GM06990 (cell line): Measurements from ENCODE around the gene DNPH1.

ENCODE experiments used
- DNase-seq: peaks from one replicate; pipeline ENCODE4 v3.0.0-alpha.2; 2011; ENCODE audit not compliant: insufficient read length; ENCODE audit errors: extremely low read depth
- H3K27me3 ChIP-seq: replicated peaks from 2 replicates; pipeline ENCODE4 v1.6.0; 2011; ENCODE audit warnings: low read length; ENCODE audit not compliant: control insufficient read depth, insufficient read depth
- H3K36me3 ChIP-seq: 2 replicates; pipeline ENCODE4 v1.5.1; 2011; ENCODE audit warnings: low read length; ENCODE audit not compliant: control insufficient read depth, insufficient read depth
- H3K4me3 ChIP-seq: replicated peaks from 2 replicates; pipeline ENCODE4 v1.5.1; 2011; ENCODE audit warnings: low read depth, mild to moderate bottlenecking, control low read depth, low read length
- TF ChIP-seq, protein P1 (sequence below): IDR thresholded peaks from 2 replicates; pipeline ENCODE4 v1.5.1; 2011; ENCODE audit warnings: low read length, control low read depth, mild to moderate bottlenecking, inconsistent platforms; ENCODE audit not compliant: insufficient read depth, poor library complexity, severe bottlenecking

DNPH1 gene

DNA sequence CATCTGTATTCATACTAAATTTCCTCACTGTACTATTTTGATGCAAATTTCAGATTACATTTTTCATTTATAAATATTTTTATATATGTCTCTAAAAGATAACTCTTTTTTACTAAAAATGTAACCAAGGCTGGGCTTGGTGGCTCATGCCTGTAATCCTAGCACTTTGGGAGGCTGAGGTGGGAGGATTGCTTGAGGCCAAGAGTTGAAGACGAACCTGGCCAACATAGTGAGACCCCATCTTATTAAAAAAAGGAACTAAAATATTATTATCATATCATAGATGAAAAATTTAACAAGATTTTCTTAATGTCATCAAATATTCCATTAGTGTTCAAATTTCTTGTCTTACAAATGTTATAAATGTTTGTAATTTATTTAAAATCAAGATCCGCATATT is 6.6 kb upstream of the DNPH1 start:
- DNase-seq, result no peak
- TF ChIP-seq, protein P1, sequence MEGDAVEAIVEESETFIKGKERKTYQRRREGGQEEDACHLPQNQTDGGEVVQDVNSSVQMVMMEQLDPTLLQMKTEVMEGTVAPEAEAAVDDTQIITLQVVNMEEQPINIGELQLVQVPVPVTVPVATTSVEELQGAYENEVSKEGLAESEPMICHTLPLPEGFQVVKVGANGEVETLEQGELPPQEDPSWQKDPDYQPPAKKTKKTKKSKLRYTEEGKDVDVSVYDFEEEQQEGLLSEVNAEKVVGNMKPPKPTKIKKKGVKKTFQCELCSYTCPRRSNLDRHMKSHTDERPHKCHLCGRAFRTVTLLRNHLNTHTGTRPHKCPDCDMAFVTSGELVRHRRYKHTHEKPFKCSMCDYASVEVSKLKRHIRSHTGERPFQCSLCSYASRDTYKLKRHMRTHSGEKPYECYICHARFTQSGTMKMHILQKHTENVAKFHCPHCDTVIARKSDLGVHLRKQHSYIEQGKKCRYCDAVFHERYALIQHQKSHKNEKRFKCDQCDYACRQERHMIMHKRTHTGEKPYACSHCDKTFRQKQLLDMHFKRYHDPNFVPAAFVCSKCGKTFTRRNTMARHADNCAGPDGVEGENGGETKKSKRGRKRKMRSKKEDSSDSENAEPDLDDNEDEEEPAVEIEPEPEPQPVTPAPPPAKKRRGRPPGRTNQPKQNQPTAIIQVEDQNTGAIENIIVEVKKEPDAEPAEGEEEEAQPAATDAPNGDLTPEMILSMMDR, result no peak
- H3K36me3 ChIP-seq, result no peaks in the 10 kb centered on the region

DNA sequence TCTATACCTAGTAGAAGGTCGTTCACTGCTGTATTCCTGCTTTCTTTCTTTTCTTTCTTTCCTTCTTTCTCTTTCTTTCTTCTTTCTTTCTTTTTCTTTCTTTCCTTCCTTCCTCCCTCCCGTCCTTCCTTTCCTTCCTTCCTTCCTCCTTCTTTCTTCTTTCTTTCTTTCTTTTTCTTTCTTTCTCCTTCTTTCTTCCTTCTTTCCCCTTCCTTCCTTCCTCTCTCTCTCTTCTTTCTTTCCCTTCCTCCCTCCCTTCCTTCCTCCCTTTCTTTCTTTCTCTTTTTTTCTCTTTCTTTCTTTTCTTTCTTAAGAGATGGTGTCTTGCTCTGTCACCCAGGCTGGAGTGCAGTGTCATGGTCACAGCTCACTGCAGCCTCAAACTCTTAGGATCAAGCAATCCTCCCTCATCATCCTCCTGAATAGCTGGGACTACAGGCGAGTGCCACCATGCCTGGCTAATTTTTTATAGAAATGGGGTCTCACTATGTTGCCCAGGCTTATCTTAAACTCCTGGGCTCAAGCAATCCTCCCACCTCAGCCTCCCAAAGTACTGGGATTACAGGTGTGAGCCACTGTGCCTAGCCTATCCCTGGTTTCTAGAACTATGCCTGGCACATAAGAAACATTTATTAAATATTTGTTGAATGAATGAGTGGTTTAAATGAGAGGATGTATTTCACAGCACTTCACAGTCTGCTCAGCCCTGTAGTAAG is 2.6 kb upstream of the DNPH1 start:
- no peaks in the 10 kb centered on the region for H3K27me3 ChIP-seq
- TF ChIP-seq, protein P1, result no peak
- H3K4me3 ChIP-seq, result no peak overlapping the region
- DNase-seq, result no peak
- no peaks in the 10 kb centered on the region for H3K36me3 ChIP-seq

More for the DNA sequence above, 6.6 kb upstream of the DNPH1 start:
- Histone ChIP-seq H3K27me3 (no peaks in the 10 kb centered on the region), H3K4me3 (no peak overlapping the region)

DNA sequence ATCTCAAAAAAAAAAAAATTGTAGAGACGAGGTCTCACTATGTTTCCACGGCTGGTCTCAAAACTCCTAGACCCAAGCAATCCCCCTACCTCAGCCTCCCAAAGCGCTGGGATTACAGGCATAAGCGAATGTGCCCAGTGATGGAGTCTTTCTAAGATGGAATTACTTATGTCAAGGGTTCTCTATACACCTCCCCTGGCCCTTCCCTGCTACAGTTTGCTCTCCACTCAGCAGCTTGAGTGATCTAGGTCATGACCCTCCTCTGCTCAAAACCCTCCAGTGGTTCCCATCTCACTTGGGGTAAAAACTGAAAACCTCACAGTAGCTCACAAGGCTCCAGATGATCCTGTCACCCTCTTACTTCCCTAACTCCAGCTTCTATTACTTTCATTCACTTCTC is 1.8 kb upstream of the DNPH1 start:
- TF ChIP-seq, protein P1, result no peak
- DNase-seq, result no peak
- Histone ChIP-seq H3K36me3 (peaks cover 1% of the 10 kb centered on the region; the same call in 1 of the 2 replicates), H3K27me3 (no peaks in the 10 kb centered on the region), H3K4me3 (no peak overlapping the region)

DNA sequence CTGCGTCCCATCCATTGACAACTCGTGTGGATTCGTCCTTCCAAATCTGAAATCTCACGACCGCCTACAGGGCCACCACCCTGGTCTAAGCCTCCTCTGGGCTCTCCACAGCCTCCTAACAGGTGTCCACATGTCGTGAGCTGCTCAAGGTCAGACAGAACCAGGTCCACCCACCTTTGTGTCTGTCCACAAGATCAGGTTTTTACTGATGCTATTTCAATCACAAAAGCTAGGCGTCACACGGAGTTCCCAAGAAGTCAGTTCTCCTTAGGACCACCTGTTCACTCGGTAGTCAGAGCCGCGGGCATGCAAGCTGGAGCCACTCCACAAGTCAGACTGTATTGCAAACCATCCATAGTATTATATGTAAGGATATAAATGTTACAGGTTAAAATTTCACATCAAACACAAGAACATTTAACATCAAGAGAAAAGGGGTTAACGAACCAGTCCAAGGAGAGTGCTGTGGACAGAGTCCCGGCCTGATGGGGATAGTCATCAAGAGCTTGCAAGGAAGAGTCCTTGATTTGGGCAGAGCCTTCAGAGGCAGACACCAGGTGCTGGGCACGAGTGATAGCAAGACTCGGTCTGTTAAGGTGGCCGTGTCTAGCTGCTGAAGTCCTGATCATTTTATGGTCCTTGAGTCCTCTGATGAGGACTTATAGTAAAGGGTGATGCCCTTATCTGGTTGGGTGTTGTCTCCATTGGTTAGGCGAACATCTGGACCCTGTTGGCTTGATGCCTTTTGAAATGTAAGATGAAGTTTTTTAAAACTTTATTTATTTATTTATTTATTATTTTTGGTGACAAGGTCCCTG is 731 bp upstream of the DNPH1 start:
- no peak overlapping the region for H3K4me3 ChIP-seq
- TF ChIP-seq, protein P1, result no peak
- H3K27me3 ChIP-seq, result no peaks in the 10 kb centered on the region
- no peak for DNase-seq
- H3K36me3 ChIP-seq, result peaks cover 5% of the 10 kb centered on the region

DNA sequence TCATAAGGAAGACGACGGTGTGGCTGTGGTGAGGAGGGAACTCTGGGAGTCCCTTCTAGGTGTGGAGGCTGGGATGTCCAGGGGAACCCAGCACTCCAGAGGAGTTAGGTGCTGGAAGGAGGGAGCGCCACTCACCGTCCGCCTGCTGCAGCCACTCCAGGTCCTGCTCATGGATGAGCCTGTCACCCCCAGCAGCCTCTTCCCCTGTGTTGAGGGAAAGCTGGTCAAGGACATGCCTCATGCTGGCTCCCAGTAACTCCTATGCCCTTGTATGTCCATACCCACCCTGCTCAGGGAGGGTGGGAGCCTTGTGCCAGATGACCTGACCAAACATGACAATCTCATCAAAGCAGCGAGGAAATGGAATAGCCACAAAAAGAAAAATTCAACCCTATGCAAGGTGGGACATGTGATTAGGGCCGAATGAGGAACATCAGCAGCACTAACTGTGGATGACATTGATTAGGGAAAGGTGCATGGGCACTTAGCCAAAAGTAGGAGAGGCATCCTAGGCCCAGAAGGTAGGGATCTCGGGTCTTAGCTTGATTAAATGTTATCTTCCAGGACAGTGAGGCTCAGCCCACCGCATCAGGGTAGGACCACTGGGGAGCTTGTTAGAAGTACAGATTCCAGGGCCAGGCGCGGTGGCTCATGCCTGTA is 3.0 kb downstream of the DNPH1 start:
- Histone ChIP-seq H3K27me3 (no peaks in the 10 kb centered on the region), H3K36me3 (peaks cover 21% of the 10 kb centered on the region), H3K4me3 (no peak overlapping the region)
- TF ChIP-seq, protein P1, result no peak
- no peak for DNase-seq
